HUDEP-2 (cell line): ENCODE measurements around the gene DDX41.

Experiments used
- DNase-seq, 76 experiments: peaks; one replicate each; lab custom pipeline; 2025; ENCODE audit not compliant: unreplicated experiment in 76 of 76; lab: John Stamatoyannopoulos, UW

Gene DDX41

GRCh38 chr5:177515580-177515979 lies 1.2 kb downstream of the DDX41 start:
- DNase-seq: no peak

GRCh38 chr5:177514541-177514940 lies 2.2 kb downstream of the DDX41 start:
- DNase-seq: no peak

GRCh38 chr5:177513500-177513899 lies 3.3 kb downstream of the DDX41 start:
- no peak for DNase-seq

- no peak for DNase-seq
Observed at GRCh38 chr5:177512736-177513380, 3.9 kb downstream of the DDX41 start.

- no peak for DNase-seq
Observed at GRCh38 chr5:177511796-177512675, 4.7 kb downstream of the DDX41 start.

- DNase-seq: no peak
Observed at GRCh38 chr5:177511181-177511580, 5.6 kb downstream of the DDX41 start.

- DNase-seq: no peak
Observed at GRCh38 chr5:177510567-177511053, 6.2 kb downstream of the DDX41 start.

GRCh38 chr5:177509991-177510566 lies 6.7 kb downstream of the DDX41 start:
- DNase-seq: no peak

- peak in 18 of 76 experiments; percentile 13 to 57 (median 24) for DNase-seq
Observed at GRCh38 chr5:177509381-177509951, 7.3 kb downstream of the DDX41 start, which contains the start of gene DOK3. DOK3 (minus strand) TSS chr5:177509826; CDS start chr5:177509540, 286 bp downstream.

GRCh38 chr5:177508837-177509236 lies 7.9 kb downstream of the DDX41 start:
- DNase-seq: peak in 19 of 76 experiments; percentile 7 to 53 (median 28)

GRCh38 chr5:177508221-177508611 lies 8.5 kb downstream of the DDX41 start:
- DNase-seq: no peak

- DNase-seq: no peak
Observed at GRCh38 chr5:177507596-177508220, 9.1 kb downstream of the DDX41 start.

GRCh38 chr5:177507165-177507564 lies 9.6 kb downstream of the DDX41 start:
- peak in 10 of 76 experiments; percentile 8 to 21 (median 18) for DNase-seq

GRCh38 chr5:177505075-177505474 lies 11.7 kb downstream of the DDX41 start:
- no peak for DNase-seq

- DNase-seq: no peak
Observed at GRCh38 chr5:177504086-177505056, 12.4 kb downstream of the DDX41 start.

GRCh38 chr5:177503351-177504085 lies 13.2 kb downstream of the DDX41 start:
- DNase-seq: no peak

- DNase-seq: no peak
Observed at GRCh38 chr5:177502886-177503285, 13.9 kb downstream of the DDX41 start.

- no peak for DNase-seq
Observed at GRCh38 chr5:177501874-177502678, 14.7 kb downstream of the DDX41 start.
